GM15510 (cell line): Measurements from ENCODE around the gene TRMT6.

Experiments used
- POLR2A ChIP-seq: IDR thresholded peaks from 3 replicates; pipeline ENCODE4 v1.6.1; 2011; ENCODE audit warnings: borderline replicate concordance; ENCODE audit not compliant: insufficient read length; ENCODE audit errors: extremely low read depth

The TRMT6 gene

DNA sequence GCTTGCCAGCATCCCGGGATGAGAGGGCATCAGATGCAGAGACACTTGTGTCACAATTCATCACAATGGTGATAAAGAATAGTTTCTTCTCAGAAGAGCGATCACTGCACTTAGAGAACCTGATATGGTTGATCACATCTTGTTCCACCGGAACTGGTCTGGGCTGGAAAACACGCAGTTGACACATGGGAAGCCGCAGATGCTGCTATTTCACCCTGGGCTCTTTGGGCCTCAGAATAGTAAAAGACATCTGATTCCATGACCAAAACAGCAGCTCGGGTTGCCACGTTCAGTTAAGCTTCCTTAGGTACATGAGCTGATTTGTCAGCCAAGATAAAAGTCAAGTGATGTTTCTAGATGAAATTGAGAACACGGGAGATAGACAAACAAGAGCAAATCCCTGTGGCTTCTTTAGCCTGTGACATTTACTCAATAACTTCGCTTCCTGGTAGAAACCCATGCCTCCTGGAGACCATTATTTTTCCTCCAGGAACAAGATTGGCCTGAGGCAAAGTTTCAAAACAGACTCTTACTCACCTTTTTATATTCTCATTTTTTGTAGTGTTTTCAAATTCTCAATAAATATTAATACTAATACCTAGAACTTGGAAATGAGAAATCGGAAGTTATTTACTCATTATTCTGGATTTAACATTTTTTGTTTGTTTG lies 59.4 kb downstream of the TRMT6 start:
- no peak for TF ChIP-seq POLR2A

DNA sequence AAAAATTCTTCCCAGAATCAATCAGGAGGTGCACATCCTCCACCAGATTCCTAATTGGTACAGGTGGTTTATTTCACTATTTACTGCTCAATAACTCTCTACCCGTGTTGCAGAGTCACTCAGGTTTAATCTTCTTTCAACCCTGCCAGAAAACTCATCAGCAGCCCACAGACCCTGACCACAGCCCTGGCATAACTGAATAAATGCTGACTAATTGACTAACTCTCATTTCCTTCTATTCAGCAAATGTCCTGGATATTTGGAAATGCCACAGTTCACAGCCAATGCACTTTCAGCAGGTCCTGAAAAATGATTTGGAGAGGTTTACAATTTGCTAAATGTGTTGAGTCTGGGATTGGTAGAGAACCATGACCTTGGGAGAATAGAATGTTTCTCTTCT lies 62.3 kb downstream of the TRMT6 start:
- no peak for TF ChIP-seq POLR2A

DNA sequence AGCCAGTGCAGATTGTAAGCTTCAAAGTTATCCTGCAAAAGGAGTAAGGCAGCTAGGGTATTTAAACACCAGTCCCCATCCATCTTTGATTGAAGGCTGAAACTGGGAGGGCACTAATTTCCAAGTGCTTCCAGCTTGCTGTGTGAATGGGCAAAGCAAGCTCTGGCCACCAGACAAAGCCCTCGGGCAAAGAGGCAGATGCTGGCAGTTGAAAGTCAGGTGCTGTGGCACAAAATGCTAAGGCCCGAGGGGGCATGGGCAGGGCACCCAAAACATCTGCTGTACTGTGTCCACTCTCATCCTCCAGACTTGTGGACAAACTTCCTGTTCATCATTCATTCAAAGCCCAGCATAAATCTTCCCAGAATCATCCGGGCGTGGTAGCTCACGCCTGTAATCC lies 62.9 kb downstream of the TRMT6 start:
- TF ChIP-seq POLR2A, result no peak
